ENCODE data around the gene TMED7. TPM values are rescaled to one million over a fixed set of nuclear protein-coding genes. Genes with fewer than 3 reads are reported as not detected.

TMED7 gene
- total RNA-seq, 1 donor from 2014 or later: 163 TPM

DNA sequence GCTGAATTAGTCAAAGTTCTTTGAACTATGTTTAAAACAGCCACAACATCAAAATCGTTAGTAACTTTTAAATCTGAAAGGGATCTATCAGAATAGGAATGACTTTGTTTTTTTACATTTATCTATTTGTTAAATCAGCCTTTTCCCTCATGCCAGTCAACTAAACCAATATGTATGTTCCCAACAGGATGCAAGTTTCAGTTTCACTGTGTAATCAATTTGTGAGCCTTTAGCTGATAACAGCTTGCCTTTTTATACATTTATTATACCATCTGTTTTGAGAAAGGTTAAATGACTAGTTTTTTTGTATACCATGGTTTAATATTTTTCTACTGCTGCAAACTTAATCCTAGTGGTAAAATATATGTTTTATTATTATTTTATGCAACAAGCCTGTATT, 8.9 kb downstream of the TMED7 start:
- H3K79me2 ChIP-seq (ENCODE audit: insufficient read depth, low read length): peaks cover 75% of the 10 kb centered on the region
- H3K36me3 ChIP-seq (ENCODE audit: insufficient read depth, low read length): peaks cover 60% of the 10 kb centered on the region
- no peak overlapping the region for H3K27ac ChIP-seq (ENCODE audit: low read depth, low read length)
- peaks cover 9% of the 10 kb centered on the region for H3K36me3 Mint-ChIP-seq (ENCODE audit: low read depth, unreplicated experiment)
- no peaks in the 10 kb centered on the region for H3K9me3 Mint-ChIP-seq (ENCODE audit: unreplicated experiment)
- H3K4me2 ChIP-seq (ENCODE audit: low read length): no peak overlapping the region
- H3K27me3 Mint-ChIP-seq (ENCODE audit: low read depth, unreplicated experiment): no peaks in the 10 kb centered on the region
- H3K27ac Mint-ChIP-seq (ENCODE audit: unreplicated experiment): no peak overlapping the region
- H3K9ac ChIP-seq (ENCODE audit: low read length): no peak overlapping the region
- peaks cover 4% of the 10 kb centered on the region for H3K4me1 Mint-ChIP-seq (ENCODE audit: low read depth, unreplicated experiment)
- no peaks in the 10 kb centered on the region for H3K27me3 ChIP-seq (ENCODE audit: insufficient read depth, low read length)
- H3K4me3 Mint-ChIP-seq (ENCODE audit: unreplicated experiment): no peak overlapping the region
- H2AFZ ChIP-seq (ENCODE audit: low read depth, low read length): no peak overlapping the region
- no peak for TF ChIP-seq EZH2 (IDR thresholded peaks at IDR 0.05; ENCODE audit: insufficient read depth, low read length)
- TF ChIP-seq, protein P1, sequence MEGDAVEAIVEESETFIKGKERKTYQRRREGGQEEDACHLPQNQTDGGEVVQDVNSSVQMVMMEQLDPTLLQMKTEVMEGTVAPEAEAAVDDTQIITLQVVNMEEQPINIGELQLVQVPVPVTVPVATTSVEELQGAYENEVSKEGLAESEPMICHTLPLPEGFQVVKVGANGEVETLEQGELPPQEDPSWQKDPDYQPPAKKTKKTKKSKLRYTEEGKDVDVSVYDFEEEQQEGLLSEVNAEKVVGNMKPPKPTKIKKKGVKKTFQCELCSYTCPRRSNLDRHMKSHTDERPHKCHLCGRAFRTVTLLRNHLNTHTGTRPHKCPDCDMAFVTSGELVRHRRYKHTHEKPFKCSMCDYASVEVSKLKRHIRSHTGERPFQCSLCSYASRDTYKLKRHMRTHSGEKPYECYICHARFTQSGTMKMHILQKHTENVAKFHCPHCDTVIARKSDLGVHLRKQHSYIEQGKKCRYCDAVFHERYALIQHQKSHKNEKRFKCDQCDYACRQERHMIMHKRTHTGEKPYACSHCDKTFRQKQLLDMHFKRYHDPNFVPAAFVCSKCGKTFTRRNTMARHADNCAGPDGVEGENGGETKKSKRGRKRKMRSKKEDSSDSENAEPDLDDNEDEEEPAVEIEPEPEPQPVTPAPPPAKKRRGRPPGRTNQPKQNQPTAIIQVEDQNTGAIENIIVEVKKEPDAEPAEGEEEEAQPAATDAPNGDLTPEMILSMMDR (IDR thresholded peaks at IDR 0.05; ENCODE audit: insufficient read depth, low read depth, low read length): no peak
- peaks cover 48% of the 10 kb centered on the region for H4K20me1 ChIP-seq (ENCODE audit: insufficient read depth, low read length)
- FAIRE-seq: no peak
- no peaks in the 10 kb centered on the region for H3K9me3 ChIP-seq (ENCODE audit: insufficient read depth, low read depth, low read length)
- no peaks in the 10 kb centered on the region for H3K4me1 ChIP-seq (ENCODE audit: insufficient read depth, low read length)
- no peak for DNase-seq (ENCODE audit: low read depth)
- no peak overlapping the region for H3K4me3 ChIP-seq (ENCODE audit: insufficient read depth, low read depth, low read length)

DNA sequence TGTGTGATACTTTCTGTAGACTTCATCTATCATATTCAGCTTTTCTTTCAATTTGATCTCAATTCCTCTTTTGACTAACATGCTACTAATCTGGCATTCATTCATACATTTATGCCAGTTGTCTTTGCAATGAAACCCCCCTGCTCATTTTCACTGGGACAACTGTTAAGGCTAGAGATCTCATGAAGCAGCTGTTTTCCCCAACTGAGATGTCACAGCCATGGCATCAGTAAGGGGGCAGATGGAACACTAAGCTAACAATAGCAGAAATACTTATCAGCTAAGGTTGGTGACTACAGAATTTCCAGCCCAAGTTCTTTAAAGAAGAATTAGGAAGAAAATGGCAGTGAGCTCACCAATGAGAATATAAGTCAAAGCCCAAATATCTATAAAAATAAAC, 9.4 kb downstream of the TMED7 start:
- Histone ChIP-seq H3K27ac (ENCODE audit: low read depth, low read length) (no peak overlapping the region), H3K4me1 (ENCODE audit: insufficient read depth, low read length) (no peaks in the 10 kb centered on the region), H3K79me2 (ENCODE audit: insufficient read depth, low read length) (peaks cover 74% of the 10 kb centered on the region), H2AFZ (ENCODE audit: low read depth, low read length) (no peak overlapping the region), H3K4me2 (ENCODE audit: low read length) (no peak overlapping the region), H3K4me3 (ENCODE audit: insufficient read depth, low read depth, low read length) (no peak overlapping the region), H3K9ac (ENCODE audit: low read length) (no peak overlapping the region), H3K27me3 (ENCODE audit: insufficient read depth, low read length) (no peaks in the 10 kb centered on the region), H4K20me1 (ENCODE audit: insufficient read depth, low read length) (peaks cover 43% of the 10 kb centered on the region), H3K36me3 (ENCODE audit: insufficient read depth, low read length) (peaks cover 63% of the 10 kb centered on the region), H3K9me3 (ENCODE audit: insufficient read depth, low read depth, low read length) (no peaks in the 10 kb centered on the region)
- no peaks in the 10 kb centered on the region for H3K27me3 Mint-ChIP-seq (ENCODE audit: low read depth, unreplicated experiment)
- FAIRE-seq (no peak), DNase-seq (ENCODE audit: low read depth) (no peak)
- no peak overlapping the region for H3K27ac Mint-ChIP-seq (ENCODE audit: unreplicated experiment)
- peaks cover 9% of the 10 kb centered on the region for H3K36me3 Mint-ChIP-seq (ENCODE audit: low read depth, unreplicated experiment)
- H3K4me3 Mint-ChIP-seq (ENCODE audit: unreplicated experiment): no peak overlapping the region
- no peaks in the 10 kb centered on the region for H3K9me3 Mint-ChIP-seq (ENCODE audit: unreplicated experiment)
- TF ChIP-seq, protein P1 (IDR thresholded peaks at IDR 0.05; ENCODE audit: insufficient read depth, low read depth, low read length): no peak
- TF ChIP-seq EZH2 (IDR thresholded peaks at IDR 0.05; ENCODE audit: insufficient read depth, low read length): no peak
- peaks cover 2% of the 10 kb centered on the region for H3K4me1 Mint-ChIP-seq (ENCODE audit: low read depth, unreplicated experiment)

DNA sequence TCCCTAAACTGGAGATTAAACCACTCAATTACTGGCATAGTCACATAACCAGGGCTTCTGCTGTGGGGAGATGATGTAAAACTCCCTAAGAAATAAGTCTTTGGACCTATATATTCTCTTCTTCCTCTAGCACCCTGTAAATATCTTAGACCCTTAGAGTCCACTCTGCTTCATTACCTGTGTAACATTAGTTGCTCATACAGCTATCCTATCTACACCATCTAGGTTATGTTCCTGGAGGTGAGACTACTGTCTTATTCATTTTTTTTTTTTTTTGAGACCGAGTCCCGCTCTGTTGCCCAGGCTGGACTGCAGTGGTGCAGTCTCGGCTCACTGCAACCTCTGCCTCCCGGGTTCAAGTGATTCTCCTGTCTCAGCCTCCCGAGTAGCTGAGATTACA, 14.0 kb downstream of the TMED7 start:
- Histone ChIP-seq H2AFZ (ENCODE audit: low read depth, low read length) (no peak overlapping the region), H3K79me2 (ENCODE audit: insufficient read depth, low read length) (peaks cover 37% of the 10 kb centered on the region), H4K20me1 (ENCODE audit: insufficient read depth, low read length) (peaks cover 25% of the 10 kb centered on the region), H3K9ac (ENCODE audit: low read length) (no peak overlapping the region), H3K4me1 (ENCODE audit: insufficient read depth, low read length) (no peaks in the 10 kb centered on the region), H3K36me3 (ENCODE audit: insufficient read depth, low read length) (peaks cover 40% of the 10 kb centered on the region), H3K27me3 (ENCODE audit: insufficient read depth, low read length) (no peaks in the 10 kb centered on the region), H3K27ac (ENCODE audit: low read depth, low read length) (no peak overlapping the region), H3K4me3 (ENCODE audit: insufficient read depth, low read depth, low read length) (no peak overlapping the region), H3K4me2 (ENCODE audit: low read length) (no peak overlapping the region), H3K9me3 (ENCODE audit: insufficient read depth, low read depth, low read length) (no peaks in the 10 kb centered on the region)
- Mint-ChIP-seq H3K36me3 (ENCODE audit: low read depth, unreplicated experiment) (no peaks in the 10 kb centered on the region), H3K4me3 (ENCODE audit: unreplicated experiment) (no peak overlapping the region), H3K4me1 (ENCODE audit: low read depth, unreplicated experiment) (no peaks in the 10 kb centered on the region), H3K9me3 (ENCODE audit: unreplicated experiment) (no peaks in the 10 kb centered on the region), H3K27me3 (ENCODE audit: low read depth, unreplicated experiment) (no peaks in the 10 kb centered on the region), H3K27ac (ENCODE audit: unreplicated experiment) (no peak overlapping the region)
- TF ChIP-seq, protein P1 (IDR thresholded peaks at IDR 0.05; ENCODE audit: insufficient read depth, low read depth, low read length): no peak
- TF ChIP-seq EZH2 (IDR thresholded peaks at IDR 0.05; ENCODE audit: insufficient read depth, low read length): no peak
- no peak for FAIRE-seq
- DNase-seq (ENCODE audit: low read depth): no peak
